Astrocyte of the cerebellum (primary cell): ENCODE data around the gene ADAMTS7.

Experiments used
- DNase-seq: peaks from one replicate; pipeline ENCODE4 v3.0.0-alpha.2; 2011; ENCODE audit warnings: low read depth
- H3K4me3 ChIP-seq: 2 replicates; pipeline ENCODE4 v1.5.1; 2011; ENCODE audit warnings: mild to moderate bottlenecking, low read depth, low read length, moderate library complexity
- in situ Hi-C: cut with HindIII; loops from 2 replicates; pipeline ENCODE4 v1.10.0; 2017; ENCODE audit warnings: low sequenced_read_pairs
- TF ChIP-seq, protein P1 (sequence below): IDR thresholded peaks from 2 replicates; pipeline ENCODE4 v1.5.1; 2012; ENCODE audit warnings: low read length, low read depth, moderate library complexity, mild to moderate bottlenecking; ENCODE audit errors: missing control alignments

ADAMTS7 gene

DNA sequence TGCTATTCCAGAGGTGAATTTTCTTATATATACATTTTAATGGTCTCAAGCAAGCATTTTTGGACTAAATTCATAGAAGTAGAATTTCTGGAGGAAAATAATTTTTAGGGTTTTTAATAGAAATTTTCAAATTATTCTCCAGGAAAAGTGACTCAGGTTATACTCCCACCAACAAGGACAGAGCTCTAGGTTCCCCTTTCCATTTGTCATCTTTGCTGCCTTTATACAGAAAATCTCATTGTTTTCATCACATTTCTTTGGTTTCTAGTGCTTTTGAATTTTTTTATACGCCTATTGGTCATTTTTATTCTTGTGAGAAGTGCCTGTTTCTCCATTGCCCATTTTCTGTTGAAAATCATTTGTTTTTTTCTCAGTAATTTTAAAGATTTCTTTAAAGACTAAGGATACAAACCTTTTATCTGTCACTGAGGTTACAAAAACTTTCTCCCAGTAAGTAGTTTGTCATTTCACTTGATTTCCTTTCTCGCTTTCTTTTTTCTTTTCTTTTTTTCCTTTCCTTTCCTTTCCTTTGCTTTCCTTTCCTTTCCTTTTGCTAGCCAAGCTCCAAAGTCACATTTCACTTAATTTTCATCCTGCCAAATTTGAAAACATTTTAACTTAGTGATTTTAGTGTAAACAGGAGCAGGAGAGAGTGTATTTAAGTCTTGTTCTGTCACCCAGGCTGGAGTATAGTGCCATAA is 93.2 kb downstream of the ADAMTS7 start:
- DNase-seq, result no peak
- H3K4me3 ChIP-seq, result no peak overlapping the region
- TF ChIP-seq, protein P1, sequence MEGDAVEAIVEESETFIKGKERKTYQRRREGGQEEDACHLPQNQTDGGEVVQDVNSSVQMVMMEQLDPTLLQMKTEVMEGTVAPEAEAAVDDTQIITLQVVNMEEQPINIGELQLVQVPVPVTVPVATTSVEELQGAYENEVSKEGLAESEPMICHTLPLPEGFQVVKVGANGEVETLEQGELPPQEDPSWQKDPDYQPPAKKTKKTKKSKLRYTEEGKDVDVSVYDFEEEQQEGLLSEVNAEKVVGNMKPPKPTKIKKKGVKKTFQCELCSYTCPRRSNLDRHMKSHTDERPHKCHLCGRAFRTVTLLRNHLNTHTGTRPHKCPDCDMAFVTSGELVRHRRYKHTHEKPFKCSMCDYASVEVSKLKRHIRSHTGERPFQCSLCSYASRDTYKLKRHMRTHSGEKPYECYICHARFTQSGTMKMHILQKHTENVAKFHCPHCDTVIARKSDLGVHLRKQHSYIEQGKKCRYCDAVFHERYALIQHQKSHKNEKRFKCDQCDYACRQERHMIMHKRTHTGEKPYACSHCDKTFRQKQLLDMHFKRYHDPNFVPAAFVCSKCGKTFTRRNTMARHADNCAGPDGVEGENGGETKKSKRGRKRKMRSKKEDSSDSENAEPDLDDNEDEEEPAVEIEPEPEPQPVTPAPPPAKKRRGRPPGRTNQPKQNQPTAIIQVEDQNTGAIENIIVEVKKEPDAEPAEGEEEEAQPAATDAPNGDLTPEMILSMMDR, result no peak
- in situ Hi-C loops, result no loop called here

DNA sequence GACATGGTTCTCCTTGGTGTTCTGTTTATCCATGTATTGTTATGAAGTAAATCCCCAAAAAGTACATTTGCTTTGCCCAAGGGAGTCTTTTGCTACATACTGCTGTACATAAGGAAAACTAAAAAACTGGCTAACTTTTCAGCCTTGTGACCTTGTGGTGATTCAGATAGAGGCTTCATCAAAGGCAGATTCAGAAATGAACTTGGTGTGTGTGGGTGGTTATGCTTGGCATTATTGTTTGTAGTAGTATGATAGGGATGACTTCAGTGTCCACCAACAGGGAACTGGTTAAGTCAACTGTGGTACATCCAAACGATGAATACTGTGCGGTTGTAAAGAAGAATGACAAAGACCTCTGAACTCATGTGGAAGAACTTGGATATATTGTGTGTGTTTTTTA is 94.6 kb downstream of the ADAMTS7 start:
- TF ChIP-seq, protein P1, result no peak
- in situ Hi-C loops, result no loop called here
- no peak for DNase-seq
- H3K4me3 ChIP-seq, result no peak overlapping the region

DNA sequence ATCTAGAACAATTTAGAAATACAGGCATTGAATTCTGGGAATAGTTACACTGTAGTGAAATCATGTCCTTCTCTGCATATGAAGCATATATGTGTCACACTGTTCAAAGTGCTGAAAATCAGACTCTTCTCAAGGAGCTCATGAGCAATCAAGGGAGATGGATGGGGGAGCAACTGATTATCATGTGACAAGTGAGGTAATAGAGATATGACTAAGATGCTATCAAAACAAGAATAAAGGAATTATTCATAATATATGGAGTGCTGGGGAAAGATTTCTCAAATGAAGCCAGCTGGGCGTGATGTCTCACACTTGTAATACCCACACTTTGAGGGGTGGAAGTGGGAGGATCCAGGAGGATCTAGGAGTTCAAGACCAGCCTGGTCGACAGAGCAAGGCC is 95.3 kb downstream of the ADAMTS7 start:
- TF ChIP-seq, protein P1, result no peak
- no peak overlapping the region for H3K4me3 ChIP-seq
- DNase-seq, result no peak
- in situ Hi-C loops, result no loop called here

DNA sequence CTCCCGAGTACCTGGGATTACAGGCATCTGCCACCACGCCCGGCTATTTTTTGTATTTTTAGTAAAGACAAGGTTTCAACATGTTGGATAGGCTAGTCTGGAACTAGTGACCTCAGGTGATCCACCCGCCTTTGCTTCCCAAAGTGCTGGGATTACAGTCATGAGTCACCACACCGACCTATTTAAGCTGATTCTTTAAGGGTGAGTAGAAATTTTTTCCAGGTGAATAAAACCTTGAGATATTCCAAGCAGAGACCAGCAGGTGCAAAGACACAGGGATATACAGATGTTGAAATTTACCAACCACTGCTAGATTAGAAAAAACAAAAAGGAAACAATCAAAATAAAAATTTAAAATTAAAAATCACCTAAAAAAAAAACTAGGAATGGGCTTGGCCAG is 95.8 kb downstream of the ADAMTS7 start:
- no peak for DNase-seq
- H3K4me3 ChIP-seq, result no peak overlapping the region
- TF ChIP-seq, protein P1, result no peak
- in situ Hi-C loops, result no loop called here

DNA sequence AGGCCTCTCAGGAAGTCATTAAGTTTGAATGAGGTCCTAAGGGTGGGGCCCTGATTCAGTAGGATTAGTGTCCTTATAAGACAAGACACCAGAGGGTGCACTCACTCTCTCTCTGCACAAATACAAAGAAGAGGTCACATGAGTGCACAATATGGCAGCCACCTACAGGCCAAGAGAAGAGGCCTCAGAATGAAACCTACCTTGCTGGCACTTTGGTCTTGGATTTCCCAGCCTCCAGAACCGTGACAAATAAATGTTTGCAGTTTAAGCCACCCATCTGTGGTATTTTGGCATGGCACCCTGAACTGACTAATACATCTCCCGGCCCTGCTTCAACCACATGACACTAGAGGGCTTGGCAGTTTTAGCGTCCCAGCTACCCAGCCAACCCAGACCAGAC is 96.4 kb downstream of the ADAMTS7 start:
- H3K4me3 ChIP-seq, result no peak overlapping the region
- no peak for DNase-seq
- in situ Hi-C loops, result no loop called here
- TF ChIP-seq, protein P1, result no peak

DNA sequence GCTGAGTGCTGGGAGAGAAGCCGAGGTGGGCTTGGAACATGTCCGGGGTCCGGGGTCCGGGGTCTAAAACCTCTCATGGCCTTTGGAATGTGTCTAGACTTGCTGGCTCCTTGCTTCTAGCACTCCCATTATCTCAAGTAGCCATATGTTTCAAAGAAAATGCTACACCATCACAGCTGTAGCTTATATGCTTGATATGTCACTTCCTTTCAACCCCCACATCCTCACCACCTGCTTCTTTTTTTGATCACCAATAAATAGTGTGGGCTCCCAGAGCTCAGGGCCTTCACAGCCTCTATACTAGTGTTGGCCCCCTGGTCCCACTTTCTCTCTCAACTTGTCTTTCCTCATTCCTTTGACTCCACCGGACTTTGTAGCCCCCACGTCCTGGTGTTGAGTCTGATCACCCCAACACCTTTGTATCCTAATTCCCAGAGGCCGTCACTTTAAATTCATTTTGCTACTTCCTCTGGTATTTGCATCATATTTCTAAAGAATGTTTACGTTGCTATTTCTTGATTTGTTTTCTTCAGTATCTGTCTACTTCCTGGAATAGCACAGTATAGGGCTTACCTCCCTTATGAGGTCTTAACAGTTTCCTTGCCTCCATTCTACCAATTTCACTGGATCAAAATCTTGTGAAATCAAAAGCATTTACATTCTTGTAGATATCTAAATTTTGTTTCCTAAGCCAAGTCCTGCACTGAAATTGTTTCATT is 98.3 kb downstream of the ADAMTS7 start:
- H3K4me3 ChIP-seq, result no peak overlapping the region
- in situ Hi-C loops, result no loop called here
- TF ChIP-seq, protein P1, result no peak
- DNase-seq, result no peak
